ENCODE data around the gene LRP8.

- no peak for TF ChIP-seq CTCF (IDR thresholded peaks at IDR 0.05; ENCODE audit: low read depth, low read length)
- TF ChIP-seq EZH2phosphoT487 (IDR thresholded peaks at IDR 0.05; ENCODE audit: low read depth): no peak
These were observed 62.3 kb downstream of the LRP8 start for GRCh38 chr1:53265581-53265980.
